ENCODE data around the gene PLPP2. TPM values are rescaled to one million over a fixed set of nuclear protein-coding genes. Genes with fewer than 3 reads are reported as not detected.
A peak's percentile ranks its signal among the peaks of the same experiment; 100 is the strongest.

PLPP2 gene
- total RNA-seq, 2 donors from 2014 or later: 0.56 to 1.6 TPM

DNA sequence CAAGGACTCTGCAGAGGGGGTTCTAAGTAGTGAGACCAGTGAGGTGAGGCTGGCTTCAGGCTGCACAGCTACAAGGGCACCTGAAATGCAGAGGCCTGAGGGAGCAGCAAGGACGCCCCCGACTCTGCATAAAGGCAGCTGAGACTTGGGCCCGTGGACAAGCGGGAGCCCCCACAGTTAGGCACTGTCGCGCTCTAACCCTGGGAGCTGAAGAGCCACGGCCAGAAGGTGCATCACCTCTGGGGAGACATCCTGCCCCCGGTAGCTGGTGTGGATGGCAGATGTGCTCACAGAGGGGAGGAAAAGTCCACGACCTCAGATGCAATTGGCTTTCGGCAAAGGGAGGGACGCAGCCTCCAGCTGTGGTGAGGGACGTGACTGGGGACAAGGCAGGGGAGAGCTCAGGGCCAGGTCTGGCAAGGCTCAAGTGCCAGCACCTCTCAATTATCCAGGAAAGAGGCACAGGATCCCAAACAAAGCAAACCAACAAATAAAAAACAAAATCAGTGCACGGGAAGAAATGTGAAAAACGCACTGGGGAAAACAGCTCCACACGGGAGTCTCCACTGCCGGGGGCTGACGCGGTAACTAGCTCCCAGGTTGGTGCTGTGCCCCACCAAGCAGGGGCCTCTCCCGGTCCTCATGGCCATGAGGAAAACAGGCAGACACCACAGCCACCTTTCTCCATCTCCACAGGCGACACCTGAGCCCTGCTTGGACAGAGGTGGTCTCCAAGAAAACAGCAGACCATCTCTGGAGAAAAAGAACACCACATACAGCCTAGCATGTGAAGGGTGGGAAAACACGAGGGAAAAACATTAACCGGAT, 23.0 kb upstream of the PLPP2 start:
- no peak overlapping the region for H3K4me3 ChIP-seq
- no peak overlapping the region for H3K27ac ChIP-seq
- TF ChIP-seq, protein P1, sequence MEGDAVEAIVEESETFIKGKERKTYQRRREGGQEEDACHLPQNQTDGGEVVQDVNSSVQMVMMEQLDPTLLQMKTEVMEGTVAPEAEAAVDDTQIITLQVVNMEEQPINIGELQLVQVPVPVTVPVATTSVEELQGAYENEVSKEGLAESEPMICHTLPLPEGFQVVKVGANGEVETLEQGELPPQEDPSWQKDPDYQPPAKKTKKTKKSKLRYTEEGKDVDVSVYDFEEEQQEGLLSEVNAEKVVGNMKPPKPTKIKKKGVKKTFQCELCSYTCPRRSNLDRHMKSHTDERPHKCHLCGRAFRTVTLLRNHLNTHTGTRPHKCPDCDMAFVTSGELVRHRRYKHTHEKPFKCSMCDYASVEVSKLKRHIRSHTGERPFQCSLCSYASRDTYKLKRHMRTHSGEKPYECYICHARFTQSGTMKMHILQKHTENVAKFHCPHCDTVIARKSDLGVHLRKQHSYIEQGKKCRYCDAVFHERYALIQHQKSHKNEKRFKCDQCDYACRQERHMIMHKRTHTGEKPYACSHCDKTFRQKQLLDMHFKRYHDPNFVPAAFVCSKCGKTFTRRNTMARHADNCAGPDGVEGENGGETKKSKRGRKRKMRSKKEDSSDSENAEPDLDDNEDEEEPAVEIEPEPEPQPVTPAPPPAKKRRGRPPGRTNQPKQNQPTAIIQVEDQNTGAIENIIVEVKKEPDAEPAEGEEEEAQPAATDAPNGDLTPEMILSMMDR (IDR thresholded peaks at IDR 0.05): no peak
- no peaks in the 10 kb centered on the region for H3K9me3 ChIP-seq
- peaks cover 38% of the 10 kb centered on the region for H3K36me3 ChIP-seq
- ATAC-seq (ENCODE audit: insufficient number of reproducible peaks, low FRiP score, low read depth): no peak
- DNase-seq (ENCODE audit: low spot score): no peak
- no peaks in the 10 kb centered on the region for H3K4me1 ChIP-seq (ENCODE audit: control insufficient read depth in 1 of 2, low read depth in 2 of 2)
- no peaks in the 10 kb centered on the region for H3K27me3 ChIP-seq (replicated peaks; ENCODE audit: insufficient read depth)

DNA sequence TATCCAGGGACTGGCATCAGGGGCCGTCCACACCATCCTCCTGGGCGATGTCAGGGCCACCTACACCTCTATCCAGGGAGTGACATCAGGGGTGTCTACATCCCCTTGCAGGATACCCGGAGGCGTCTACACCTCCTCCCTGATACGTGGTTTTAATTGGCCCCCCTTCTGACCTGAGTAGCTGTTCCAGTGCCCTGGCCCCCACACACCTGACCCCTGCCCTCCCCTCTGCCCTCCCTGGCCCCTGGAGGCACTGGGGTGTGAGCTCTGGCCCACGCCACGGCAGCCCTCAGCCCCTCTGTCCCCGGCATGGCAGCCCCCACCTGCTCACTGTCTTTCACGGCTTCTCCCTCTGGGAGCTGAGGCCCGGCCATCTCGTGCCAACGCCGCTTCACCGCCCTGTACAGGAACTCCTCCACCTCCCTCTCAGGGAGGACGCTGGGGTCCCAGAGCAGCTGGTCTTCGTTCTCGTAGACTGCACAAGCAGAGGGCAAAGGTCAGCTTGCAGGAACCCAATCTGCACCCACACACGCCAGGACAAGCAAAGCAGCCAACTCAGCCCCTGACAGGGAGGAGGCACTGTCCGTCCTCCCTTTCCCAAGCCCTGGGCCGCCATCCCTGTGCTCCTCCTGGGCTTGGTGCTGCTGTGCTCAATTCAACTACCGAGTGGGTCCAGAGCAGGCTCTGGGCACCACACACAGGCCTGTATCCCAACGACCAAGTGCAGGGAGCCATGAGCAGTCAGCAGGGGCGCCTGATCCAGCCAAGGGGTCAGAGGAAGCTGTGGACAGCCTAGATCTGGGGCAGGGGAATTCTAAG, 22.2 kb upstream of the PLPP2 start:
- H3K27ac ChIP-seq: no peak overlapping the region
- no peaks in the 10 kb centered on the region for H3K4me1 ChIP-seq (ENCODE audit: control insufficient read depth in 1 of 2, low read depth in 2 of 2)
- TF ChIP-seq, protein P1 (IDR thresholded peaks at IDR 0.05): no peak
- H3K4me3 ChIP-seq: no peak overlapping the region
- ATAC-seq (ENCODE audit: insufficient number of reproducible peaks, low FRiP score, low read depth) (no peak), DNase-seq (ENCODE audit: low spot score) (no peak)
- H3K36me3 ChIP-seq: peaks cover 43% of the 10 kb centered on the region
- H3K27me3 ChIP-seq (replicated peaks; ENCODE audit: insufficient read depth): no peaks in the 10 kb centered on the region
- H3K9me3 ChIP-seq: no peaks in the 10 kb centered on the region

DNA sequence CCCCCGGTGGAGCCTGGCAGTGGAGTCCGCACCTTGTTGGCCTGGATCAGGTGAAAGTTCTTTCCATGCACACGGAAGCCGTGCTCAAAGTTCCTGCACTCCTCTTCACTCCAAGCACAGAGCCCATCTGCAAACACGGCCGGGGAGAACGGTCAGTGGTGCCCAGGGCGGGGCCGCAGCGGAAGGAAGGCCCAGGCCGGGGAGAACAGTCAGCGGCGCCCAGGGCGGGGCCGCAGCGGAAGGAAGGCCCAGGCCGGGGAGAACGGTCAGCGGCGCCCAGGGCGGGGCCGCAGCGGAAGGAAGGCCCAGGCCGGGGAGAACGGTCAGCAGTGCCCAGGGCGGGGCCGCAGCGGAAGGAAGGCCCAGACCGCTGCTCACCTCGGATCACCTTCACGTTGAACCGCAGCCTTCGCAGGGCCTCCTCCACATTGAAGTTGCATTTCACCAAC, 20.6 kb upstream of the PLPP2 start:
- ATAC-seq (ENCODE audit: insufficient number of reproducible peaks, low FRiP score, low read depth) (no peak), DNase-seq (ENCODE audit: low spot score) (no peak)
- H3K27me3 ChIP-seq (replicated peaks; ENCODE audit: insufficient read depth): no peaks in the 10 kb centered on the region
- H3K4me1 ChIP-seq (ENCODE audit: control insufficient read depth in 1 of 2, low read depth in 2 of 2): no peaks in the 10 kb centered on the region
- TF ChIP-seq, protein P1 (IDR thresholded peaks at IDR 0.05): no peak
- H3K27ac ChIP-seq: no peak overlapping the region
- no peak overlapping the region for H3K4me3 ChIP-seq
- peaks cover 53% of the 10 kb centered on the region for H3K36me3 ChIP-seq
- no peaks in the 10 kb centered on the region for H3K9me3 ChIP-seq

DNA sequence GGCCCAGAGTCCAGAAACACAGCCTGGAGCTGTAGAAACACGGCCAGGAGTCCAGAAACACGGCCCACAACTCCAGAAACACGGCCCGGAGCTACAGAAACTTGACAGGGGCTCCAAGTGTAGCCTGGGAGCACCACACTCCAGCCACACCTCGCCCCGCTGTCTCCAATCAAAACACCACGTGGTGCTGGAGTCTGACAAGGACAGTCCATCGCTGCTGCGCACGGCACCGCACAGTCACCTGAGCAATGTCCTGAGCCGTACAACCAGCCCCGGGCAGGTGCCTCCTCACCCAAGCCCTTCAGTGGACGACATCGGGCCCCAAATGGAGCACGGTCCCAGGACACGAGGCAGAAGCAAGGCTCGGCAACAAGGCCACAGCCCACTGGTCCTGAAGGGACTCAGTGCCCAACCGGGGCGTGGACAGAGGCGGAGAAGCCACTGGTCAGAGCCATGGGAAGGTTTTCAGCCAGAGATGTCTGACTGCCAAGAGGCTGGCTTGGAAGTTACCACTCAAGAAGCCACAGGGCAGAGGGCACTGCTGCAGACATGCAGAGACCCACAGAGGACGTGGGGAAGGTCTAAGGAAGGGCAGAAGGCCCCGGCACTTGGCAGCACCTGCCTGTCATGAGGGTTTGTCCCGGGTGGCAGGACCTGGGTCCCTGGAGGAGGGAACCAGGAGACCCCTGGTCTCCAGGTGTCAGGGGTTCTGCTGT, 19.7 kb upstream of the PLPP2 start:
- no peaks in the 10 kb centered on the region for H3K4me1 ChIP-seq (ENCODE audit: control insufficient read depth in 1 of 2, low read depth in 2 of 2)
- no peak for ATAC-seq (ENCODE audit: insufficient number of reproducible peaks, low FRiP score, low read depth)
- DNase-seq (ENCODE audit: low spot score): no peak
- peaks cover 53% of the 10 kb centered on the region for H3K36me3 ChIP-seq
- no peak overlapping the region for H3K27ac ChIP-seq
- H3K27me3 ChIP-seq (replicated peaks; ENCODE audit: insufficient read depth): no peaks in the 10 kb centered on the region
- H3K4me3 ChIP-seq: peak overlapping the region; percentile 11
- TF ChIP-seq, protein P1 (IDR thresholded peaks at IDR 0.05): no peak
- no peaks in the 10 kb centered on the region for H3K9me3 ChIP-seq
